DND-41 (cell line): ENCODE measurements around the gene ZNF653.

ENCODE experiments used
- ATAC-seq: fragments of 200-7000 bp; cut with Tn5 transposase; 3 replicates; pipeline ENCODE4 v1.9.1; 2021; ENCODE audit warnings: low read depth; ENCODE audit not compliant: insufficient read depth
- DNase-seq: peaks from one replicate; pipeline ENCODE4 v3.0.0-alpha.2; 2020
- H2AFZ ChIP-seq: 2 replicates; pipeline ENCODE4 v1.6.0; 2012; ENCODE audit warnings: low read depth, low read length
- H3K27ac ChIP-seq: 2 replicates; pipeline ENCODE4 v1.5.1; 2012; ENCODE audit warnings: low read length, inconsistent platforms
- H3K27me3 ChIP-seq: fragments of 200-600 bp; sonication (generic); 2 replicates; pipeline ENCODE4 v1.6.0; 2012; ENCODE audit warnings: low read length, mild to moderate bottlenecking, inconsistent platforms; ENCODE audit not compliant: insufficient read depth, poor library complexity
- H3K36me3 ChIP-seq: 2 replicates; pipeline ENCODE4 v1.5.1; 2012; ENCODE audit warnings: low read length, inconsistent platforms; ENCODE audit not compliant: insufficient read depth
- H3K4me1 ChIP-seq: 2 replicates; pipeline ENCODE4 v1.5.1; 2012; ENCODE audit warnings: mild to moderate bottlenecking, low read length; ENCODE audit not compliant: insufficient read depth
- H3K4me2 ChIP-seq: 2 replicates; pipeline ENCODE4 v1.6.0; 2012; ENCODE audit warnings: mild to moderate bottlenecking, moderate library complexity, low read length, inconsistent platforms; ENCODE audit not compliant: insufficient read depth
- H3K4me3 ChIP-seq, 2 experiments: fragments of 200-600 bp in 1 of 2; shearing (Covaris generic) in 1 of 2; 2 replicates each; pipeline ENCODE4 v1.5.1; 2012 to 2016; ENCODE audit warnings: inconsistent platforms in 2 of 2, low read length in 2 of 2, mild to moderate bottlenecking in 2 of 2, low read depth in 1 of 2, moderate library complexity in 1 of 2
- H3K79me2 ChIP-seq: 2 replicates; pipeline ENCODE4 v1.6.0; 2012; ENCODE audit warnings: low read length, inconsistent platforms; ENCODE audit not compliant: insufficient read depth
- H3K9ac ChIP-seq: 2 replicates; pipeline ENCODE4 v1.6.0; 2012; ENCODE audit warnings: low read depth, mild to moderate bottlenecking, inconsistent platforms, low read length, moderate library complexity
- H3K9me3 ChIP-seq: 2 replicates; pipeline ENCODE4 v1.5.1; 2012; ENCODE audit warnings: low read length, moderate library complexity, mild to moderate bottlenecking, inconsistent platforms; ENCODE audit not compliant: insufficient read depth, severe bottlenecking
- H4K20me1 ChIP-seq: 2 replicates; pipeline ENCODE4 v1.6.0; 2012; ENCODE audit warnings: low read length; ENCODE audit not compliant: insufficient read depth
- CTCF ChIP-seq: IDR thresholded peaks from 2 replicates; pipeline ENCODE4 v1.5.1; 2012; ENCODE audit warnings: borderline replicate concordance, low read length, moderate library complexity, mild to moderate bottlenecking; ENCODE audit not compliant: poor library complexity, severe bottlenecking; ENCODE audit errors: extremely low read depth
- EZH2 ChIP-seq: IDR thresholded peaks from 3 replicates; pipeline ENCODE4 v1.6.1; 2012; ENCODE audit warnings: borderline replicate concordance, low read depth, mild to moderate bottlenecking, moderate library complexity, low read length, inconsistent platforms; ENCODE audit not compliant: severe bottlenecking

Gene ZNF653

DNA sequence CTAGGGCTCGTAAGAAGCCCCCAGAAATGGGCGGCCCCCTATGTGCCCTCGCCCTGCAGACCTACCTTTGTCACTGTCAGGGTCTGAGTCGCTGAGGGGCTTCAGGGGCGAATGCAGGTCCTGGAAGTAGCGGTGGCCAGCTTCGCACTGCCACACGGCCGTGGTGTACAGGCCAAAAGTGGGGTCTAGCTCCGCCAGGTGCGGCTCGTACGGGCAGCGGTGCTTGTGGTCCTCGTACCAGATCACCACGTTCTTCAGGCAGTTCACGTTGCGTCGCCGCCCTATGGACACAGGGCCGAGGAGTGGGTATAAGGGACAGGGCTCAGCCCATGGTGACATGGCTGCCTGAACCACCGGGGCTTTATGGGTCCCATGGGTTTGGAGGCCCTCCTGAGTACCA lies 9.8 kb downstream of the ZNF653 start:
- no peak overlapping the region for H3K27ac ChIP-seq
- no peaks in the 10 kb centered on the region for H3K27me3 ChIP-seq
- no peaks in the 10 kb centered on the region for H3K79me2 ChIP-seq
- H3K4me2 ChIP-seq, result no peak overlapping the region
- 0 out of 2 replicates have a peak, but pooled peaks cover 4% of the 10 kb centered on the region for H4K20me1 ChIP-seq
- H3K9ac ChIP-seq, result no peak overlapping the region
- H3K36me3 ChIP-seq, result peaks cover 36% of the 10 kb centered on the region
- no peaks in the 10 kb centered on the region for H3K4me1 ChIP-seq
- H3K4me3 ChIP-seq, result no peak overlapping the region
- no peak for TF ChIP-seq CTCF
- TF ChIP-seq EZH2, result no peak
- H2AFZ ChIP-seq, result no peak overlapping the region
- ATAC-seq (no peak), DNase-seq (no peak)
- H3K9me3 ChIP-seq, result no peaks in the 10 kb centered on the region

GRCh38 chr19:11495481-11495880 lies 10.2 kb downstream of the ZNF653 start:
- ATAC-seq, result no peak
- no peaks in the 10 kb centered on the region for H3K9me3 ChIP-seq
- H3K4me2 ChIP-seq, result no peak overlapping the region
- no peaks in the 10 kb centered on the region for H3K27me3 ChIP-seq
- no peak for DNase-seq
- TF ChIP-seq EZH2 (no peak), CTCF (no peak)
- no peaks in the 10 kb centered on the region for H3K79me2 ChIP-seq
- no peaks in the 10 kb centered on the region for H3K4me1 ChIP-seq
- H2AFZ ChIP-seq, result no peak overlapping the region
- H3K27ac ChIP-seq, result no peak overlapping the region
- H3K9ac ChIP-seq, result no peak overlapping the region
- peaks cover 40% of the 10 kb centered on the region for H3K36me3 ChIP-seq
- 0 out of 2 replicates have a peak, but pooled peaks cover 4% of the 10 kb centered on the region for H4K20me1 ChIP-seq
- H3K4me3 ChIP-seq, result no peak overlapping the region

DNA sequence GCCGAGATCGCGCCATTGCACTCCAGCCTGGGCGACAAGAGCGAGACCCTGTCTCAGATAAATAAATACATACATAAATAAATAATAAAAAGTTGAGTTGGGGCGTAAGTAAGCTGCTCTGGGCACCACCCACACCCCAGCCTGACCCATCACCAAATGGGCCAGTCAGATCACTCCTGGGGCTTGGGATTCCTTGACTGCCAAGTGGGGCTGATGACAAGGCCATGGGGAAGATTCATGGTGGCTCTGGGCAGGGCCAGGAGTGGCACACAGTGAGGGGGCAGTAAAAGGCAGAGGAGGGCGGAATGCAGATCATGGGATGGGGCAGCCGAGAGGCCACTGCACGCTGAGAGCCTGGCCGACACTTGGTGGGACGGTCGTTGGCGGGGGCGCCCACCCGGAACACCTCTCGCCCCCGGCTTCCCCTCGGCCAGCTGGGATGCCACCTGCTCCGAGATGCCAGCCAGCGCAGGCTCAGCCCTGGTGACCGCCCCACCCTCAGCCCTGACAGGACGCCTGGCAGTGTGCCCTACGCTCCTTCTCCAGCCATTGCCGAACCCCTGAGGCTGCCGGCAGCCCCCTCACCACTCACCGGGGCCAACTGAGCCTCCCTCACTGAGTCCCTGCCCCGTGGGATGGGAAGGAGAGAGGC lies 10.9 kb downstream of the ZNF653 start:
- no peak overlapping the region for H3K27ac ChIP-seq
- no peak overlapping the region for H2AFZ ChIP-seq
- H3K9me3 ChIP-seq, result no peaks in the 10 kb centered on the region
- TF ChIP-seq CTCF (no peak), EZH2 (no peak)
- H3K27me3 ChIP-seq, result no peaks in the 10 kb centered on the region
- DNase-seq (no peak), ATAC-seq (no peak)
- no peak overlapping the region for H3K4me3 ChIP-seq
- H3K79me2 ChIP-seq, result no peaks in the 10 kb centered on the region
- no peak overlapping the region for H3K9ac ChIP-seq
- no peaks in the 10 kb centered on the region for H3K4me1 ChIP-seq
- no peak overlapping the region for H3K4me2 ChIP-seq
- H3K36me3 ChIP-seq, result peaks cover 40% of the 10 kb centered on the region
- 0 out of 2 replicates have a peak, but pooled peaks cover 4% of the 10 kb centered on the region for H4K20me1 ChIP-seq

GRCh38 chr19:11489378-11489777 lies 16.3 kb downstream of the ZNF653 start:
- Histone ChIP-seq H3K27ac (no peak overlapping the region), H4K20me1 (no peaks in the 10 kb centered on the region), H3K27me3 (no peaks in the 10 kb centered on the region), H3K79me2 (no peaks in the 10 kb centered on the region), H3K9me3 (no peaks in the 10 kb centered on the region), H3K36me3 (peaks cover 27% of the 10 kb centered on the region), H3K4me1 (no peaks in the 10 kb centered on the region), H3K9ac (no peak overlapping the region), H2AFZ (no peak overlapping the region), H3K4me2 (no peak overlapping the region), H3K4me3 (no peak overlapping the region)
- no peak for ATAC-seq
- TF ChIP-seq CTCF (no peak), EZH2 (no peak)
- DNase-seq, result no peak
